SK-N-MC (cell line): Measurements from ENCODE around the gene LRRFIP1.

Experiments
- EZH2 ChIP-seq: fragments of 200-600 bp; sonication (generic); IDR thresholded peaks from one replicate; pipeline ENCODE4 v1.6.1; 2017; ENCODE audit warnings: antibody characterized with exemption
- FOXP2 ChIP-seq: optimal IDR thresholded peaks from 2 replicates; pipeline ENCODE3; 2011; ENCODE audit warnings: mild to moderate bottlenecking, moderate library complexity; ENCODE audit not compliant: insufficient read depth; ENCODE audit errors: extremely low read length, control extremely low read depth
- POLR2AphosphoS5 ChIP-seq: IDR thresholded peaks from 2 replicates; pipeline ENCODE4 v1.6.1; 2012; ENCODE audit warnings: mild to moderate bottlenecking, low read depth, low read length, borderline replicate concordance

DNA sequence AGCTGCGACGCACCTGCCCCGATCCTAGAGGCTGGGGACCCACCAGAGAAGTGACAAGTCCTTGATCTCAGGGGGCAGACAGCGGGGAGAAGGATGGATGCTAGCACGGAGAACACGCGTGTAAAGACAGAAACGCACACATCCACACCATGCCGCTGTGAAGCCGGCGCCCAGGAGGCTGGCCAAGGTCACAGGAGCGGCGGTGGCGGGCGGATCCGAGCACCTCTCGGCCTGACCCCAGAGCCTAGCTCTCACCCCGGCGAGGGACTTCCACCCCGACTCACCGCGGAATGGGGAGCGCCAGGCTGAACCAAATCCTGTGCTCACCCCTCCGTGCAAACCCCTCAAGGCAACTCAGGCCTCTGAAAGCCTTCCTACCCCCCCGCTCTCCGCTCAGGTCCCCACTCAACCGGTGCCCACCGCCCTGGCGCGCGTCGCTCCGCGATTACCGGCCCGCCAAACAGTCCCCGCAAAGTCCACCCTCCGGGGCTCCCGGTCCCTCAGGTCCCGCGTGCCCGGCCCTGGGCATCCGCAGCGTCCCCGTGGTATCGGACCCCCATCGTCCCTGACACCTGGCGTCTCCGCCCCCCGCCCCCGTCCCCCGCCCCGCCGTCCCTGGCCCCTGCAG, 460 bp upstream of the LRRFIP1 start:
- TF ChIP-seq POLR2AphosphoS5, result no peak
- TF ChIP-seq EZH2, result no peak
- no peak for TF ChIP-seq FOXP2
